Bronchial epithelial cell (primary cell): ENCODE results near the gene FAM13A. TPM values are rescaled to one million over a fixed set of nuclear protein-coding genes. Genes with fewer than 3 reads are reported as not detected.

Experiments
- DNase-seq: peaks from one replicate; pipeline ENCODE4 v3.0.0-alpha.2; 2010; ENCODE audit warnings: low read depth
- FAIRE-seq: peaks from 2 replicates; lab custom pipeline; 2011; peaks lifted over from hg19 to GRCh38; lab: Jason Lieb, UNC
- H3K27me3 ChIP-seq: 2 replicates; pipeline ENCODE4 v1.5.1; 2011; ENCODE audit warnings: low read length; ENCODE audit not compliant: control insufficient read depth, insufficient read depth
- H3K36me3 ChIP-seq: 2 replicates; pipeline ENCODE4 v1.5.1; 2011; ENCODE audit warnings: low read length; ENCODE audit not compliant: control insufficient read depth, insufficient read depth
- H3K4me3 ChIP-seq: 2 replicates; pipeline ENCODE4 v1.5.1; 2011; ENCODE audit warnings: mild to moderate bottlenecking, low read depth, low read length, control low read depth
- CTCF ChIP-seq: IDR thresholded peaks from 2 replicates; pipeline ENCODE4 v1.5.1; 2011; ENCODE audit warnings: mild to moderate bottlenecking, moderate library complexity, low read length, control low read depth, inconsistent platforms; ENCODE audit not compliant: insufficient read depth, severe bottlenecking
- total RNA-seq: library from RNA; depleted of rRNA; stranded (reverse); fragments of >200 nt; gene quantifications from 2 replicates; pipeline ENCODE4 v1.2.1, GENCODE V29; 2014

The FAM13A gene
- total RNA-seq, 1 donor from 2014 or later: 5.8 TPM

GRCh38 chr4:88828842-88829571, 228.0 kb downstream of the FAM13A start:
- Histone ChIP-seq H3K27me3 (no peaks in the 10 kb centered on the region), H3K36me3 (no peaks in the 10 kb centered on the region), H3K4me3 (no peak overlapping the region)
- FAIRE-seq: no peak
- DNase-seq: no peak
- no peak for TF ChIP-seq CTCF

- no peak overlapping the region for H3K4me3 ChIP-seq
- H3K27me3 ChIP-seq: no peaks in the 10 kb centered on the region
- no peaks in the 10 kb centered on the region for H3K36me3 ChIP-seq
- FAIRE-seq (no peak), DNase-seq (peak; percentile 59)
- TF ChIP-seq CTCF: no peak
Observed at GRCh38 chr4:88827442-88827841, 229.5 kb downstream of the FAM13A start.

- FAIRE-seq (no peak), DNase-seq (no peak)
- no peaks in the 10 kb centered on the region for H3K36me3 ChIP-seq
- no peak overlapping the region for H3K4me3 ChIP-seq
- no peak for TF ChIP-seq CTCF
- no peaks in the 10 kb centered on the region for H3K27me3 ChIP-seq
Observed at GRCh38 chr4:88826771-88827170, 230.2 kb downstream of the FAM13A start.

- FAIRE-seq (no peak), DNase-seq (no peak)
- TF ChIP-seq CTCF: no peak
- Histone ChIP-seq H3K27me3 (no peaks in the 10 kb centered on the region), H3K4me3 (no peak overlapping the region), H3K36me3 (no peaks in the 10 kb centered on the region)
Observed at GRCh38 chr4:88825931-88826330, 231.1 kb downstream of the FAM13A start.

GRCh38 chr4:88823058-88823919, 233.7 kb downstream of the FAM13A start:
- FAIRE-seq (no peak), DNase-seq (peak; percentile 94)
- no peaks in the 10 kb centered on the region for H3K27me3 ChIP-seq
- H3K4me3 ChIP-seq: peak overlapping the region; percentile 55
- no peaks in the 10 kb centered on the region for H3K36me3 ChIP-seq
- TF ChIP-seq CTCF: no peak
